VCaP (cell line): ENCODE measurements around the gene CR1.
"Not testable (repeated sequence)": the region's sequence is repeated elsewhere in the genome, so short reads cannot be mapped to it uniquely, and the experiment has no call there.

Experiments
- H3K27ac ChIP-seq: fragments of 450-650 bp; 2 replicates; pipeline ENCODE4 v1.5.1; 2017
- CTCF ChIP-seq: fragments of 450-650 bp; conservative IDR thresholded peaks from 2 replicates; pipeline ENCODE4 v1.5.1; 2017; ENCODE audit warnings: mild to moderate bottlenecking, moderate library complexity

The CR1 gene

GRCh38 chr1:207546677-207547357 lies 50.9 kb downstream of the CR1 start:
- H3K27ac ChIP-seq = not testable (repeated sequence)

GRCh38 chr1:207554823-207555222 lies 58.9 kb downstream of the CR1 start:
- not testable (repeated sequence) for H3K27ac ChIP-seq

GRCh38 chr1:207565546-207566468 lies 69.8 kb downstream of the CR1 start:
- peak; percentile 55 for TF ChIP-seq CTCF
- H3K27ac ChIP-seq = no peak overlapping the region

GRCh38 chr1:207571926-207572325 lies 76.0 kb downstream of the CR1 start:
- H3K27ac ChIP-seq = not testable (repeated sequence)

- H3K27ac ChIP-seq = not testable (repeated sequence)
Observed at GRCh38 chr1:207573074-207573473, 77.1 kb downstream of the CR1 start.

- H3K27ac ChIP-seq = not testable (repeated sequence)
Observed at GRCh38 chr1:207575381-207575780, 79.4 kb downstream of the CR1 start.

GRCh38 chr1:207578796-207579435 lies 83.0 kb downstream of the CR1 start:
- no peak overlapping the region for H3K27ac ChIP-seq
- no peak for TF ChIP-seq CTCF

GRCh38 chr1:207579436-207579799 lies 83.5 kb downstream of the CR1 start:
- peak; percentile 83 for TF ChIP-seq CTCF
- H3K27ac ChIP-seq = no peak overlapping the region

GRCh38 chr1:207581496-207582153 lies 85.7 kb downstream of the CR1 start:
- no peak overlapping the region for H3K27ac ChIP-seq
- TF ChIP-seq CTCF = no peak

- H3K27ac ChIP-seq = not testable (repeated sequence)
Observed at GRCh38 chr1:207589506-207589905, 93.5 kb downstream of the CR1 start.

GRCh38 chr1:207591205-207591604 lies 95.2 kb downstream of the CR1 start:
- H3K27ac ChIP-seq = not testable (repeated sequence)

GRCh38 chr1:207594095-207594494 lies 98.1 kb downstream of the CR1 start:
- H3K27ac ChIP-seq = not testable (repeated sequence)
